ENCODE measurements around the gene ADAMTSL2.

Gene ADAMTSL2

DNA sequence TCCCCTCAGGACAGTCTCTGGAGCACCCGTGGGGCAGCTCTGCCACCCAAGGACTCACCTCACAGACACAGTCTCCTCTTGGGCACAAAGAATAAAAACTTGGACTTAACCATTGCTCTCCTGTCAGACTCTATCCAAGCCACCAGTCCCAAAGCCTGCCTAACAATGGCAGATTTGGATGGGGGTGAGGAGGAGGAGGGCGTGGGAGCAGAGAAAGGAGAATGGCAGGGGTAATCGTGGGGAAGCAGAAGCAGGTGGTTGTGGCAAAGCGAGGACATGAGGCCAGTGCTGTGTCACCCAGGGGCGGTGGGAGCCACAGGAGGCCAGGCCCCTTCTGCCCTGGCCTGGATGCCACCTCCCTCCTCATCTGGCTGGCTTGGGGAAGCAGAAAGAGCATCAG is 80.2 kb downstream of the ADAMTSL2 start:
- DNase-seq (ENCODE audit: extremely low read depth, low read depth) = no peak
- TF ChIP-seq, protein P1, sequence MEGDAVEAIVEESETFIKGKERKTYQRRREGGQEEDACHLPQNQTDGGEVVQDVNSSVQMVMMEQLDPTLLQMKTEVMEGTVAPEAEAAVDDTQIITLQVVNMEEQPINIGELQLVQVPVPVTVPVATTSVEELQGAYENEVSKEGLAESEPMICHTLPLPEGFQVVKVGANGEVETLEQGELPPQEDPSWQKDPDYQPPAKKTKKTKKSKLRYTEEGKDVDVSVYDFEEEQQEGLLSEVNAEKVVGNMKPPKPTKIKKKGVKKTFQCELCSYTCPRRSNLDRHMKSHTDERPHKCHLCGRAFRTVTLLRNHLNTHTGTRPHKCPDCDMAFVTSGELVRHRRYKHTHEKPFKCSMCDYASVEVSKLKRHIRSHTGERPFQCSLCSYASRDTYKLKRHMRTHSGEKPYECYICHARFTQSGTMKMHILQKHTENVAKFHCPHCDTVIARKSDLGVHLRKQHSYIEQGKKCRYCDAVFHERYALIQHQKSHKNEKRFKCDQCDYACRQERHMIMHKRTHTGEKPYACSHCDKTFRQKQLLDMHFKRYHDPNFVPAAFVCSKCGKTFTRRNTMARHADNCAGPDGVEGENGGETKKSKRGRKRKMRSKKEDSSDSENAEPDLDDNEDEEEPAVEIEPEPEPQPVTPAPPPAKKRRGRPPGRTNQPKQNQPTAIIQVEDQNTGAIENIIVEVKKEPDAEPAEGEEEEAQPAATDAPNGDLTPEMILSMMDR (IDR thresholded peaks at IDR 0.05; ENCODE audit: low read depth, low read length, missing control alignments) = no peak
- H3K4me3 ChIP-seq (replicated peaks; ENCODE audit: low read depth, low read length) = no peak overlapping the region

DNA sequence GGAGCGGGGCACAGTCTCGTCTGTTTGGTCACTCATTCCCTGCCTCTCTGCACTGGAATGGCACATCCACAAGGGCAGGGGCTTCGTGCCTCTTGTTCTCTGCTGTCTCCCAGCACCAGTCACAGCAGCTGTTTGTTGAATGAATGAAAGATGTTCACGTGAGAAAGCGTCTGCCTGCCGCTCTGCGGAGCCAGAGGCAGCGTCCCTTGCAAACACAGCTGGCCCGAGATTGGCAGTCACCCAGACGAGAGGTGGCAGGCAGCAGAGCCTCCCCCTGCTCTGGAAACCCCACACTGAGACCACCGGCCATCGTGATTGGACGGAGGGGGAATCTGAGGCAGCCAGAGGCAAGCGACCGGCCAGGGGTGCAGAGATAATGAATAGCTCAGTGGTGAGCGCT is 80.7 kb downstream of the ADAMTSL2 start:
- no peak for DNase-seq (ENCODE audit: extremely low read depth, low read depth)
- H3K4me3 ChIP-seq (replicated peaks; ENCODE audit: low read depth, low read length) = no peak overlapping the region
- TF ChIP-seq, protein P1 (IDR thresholded peaks at IDR 0.05; ENCODE audit: low read depth, low read length, missing control alignments) = no peak

DNA sequence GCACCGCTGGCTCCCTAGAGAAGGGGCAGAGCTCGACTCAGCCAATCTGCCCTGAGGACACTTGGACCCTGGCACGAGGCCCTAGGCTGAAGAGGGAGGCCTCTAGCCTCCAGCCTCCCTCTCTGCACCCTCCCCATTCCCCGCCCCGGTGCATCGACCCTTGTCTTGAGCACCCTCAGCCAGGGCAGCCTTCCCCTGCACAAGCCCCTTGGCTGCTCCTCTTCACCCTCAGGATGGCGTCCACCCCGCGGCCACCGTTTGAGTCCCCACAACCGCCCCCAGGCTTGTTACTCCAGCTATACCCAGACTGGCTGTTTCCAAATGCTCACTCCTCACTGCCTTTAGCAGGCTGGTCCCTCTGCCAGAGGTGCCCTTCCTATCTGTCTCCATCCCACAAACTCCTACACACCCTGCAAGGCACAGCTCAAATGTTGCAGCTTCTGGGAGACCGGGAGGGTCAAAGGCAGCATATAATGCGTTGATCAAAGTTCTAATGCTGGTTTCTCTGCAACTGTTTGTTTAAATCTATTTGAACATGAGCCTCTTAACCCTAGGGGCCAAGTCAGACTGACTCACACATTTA is 81.2 kb downstream of the ADAMTSL2 start:
- no peak for DNase-seq (ENCODE audit: extremely low read depth, low read depth)
- no peak overlapping the region for H3K4me3 ChIP-seq (replicated peaks; ENCODE audit: low read depth, low read length)
- TF ChIP-seq, protein P1 (IDR thresholded peaks at IDR 0.05; ENCODE audit: low read depth, low read length, missing control alignments) = no peak

DNA sequence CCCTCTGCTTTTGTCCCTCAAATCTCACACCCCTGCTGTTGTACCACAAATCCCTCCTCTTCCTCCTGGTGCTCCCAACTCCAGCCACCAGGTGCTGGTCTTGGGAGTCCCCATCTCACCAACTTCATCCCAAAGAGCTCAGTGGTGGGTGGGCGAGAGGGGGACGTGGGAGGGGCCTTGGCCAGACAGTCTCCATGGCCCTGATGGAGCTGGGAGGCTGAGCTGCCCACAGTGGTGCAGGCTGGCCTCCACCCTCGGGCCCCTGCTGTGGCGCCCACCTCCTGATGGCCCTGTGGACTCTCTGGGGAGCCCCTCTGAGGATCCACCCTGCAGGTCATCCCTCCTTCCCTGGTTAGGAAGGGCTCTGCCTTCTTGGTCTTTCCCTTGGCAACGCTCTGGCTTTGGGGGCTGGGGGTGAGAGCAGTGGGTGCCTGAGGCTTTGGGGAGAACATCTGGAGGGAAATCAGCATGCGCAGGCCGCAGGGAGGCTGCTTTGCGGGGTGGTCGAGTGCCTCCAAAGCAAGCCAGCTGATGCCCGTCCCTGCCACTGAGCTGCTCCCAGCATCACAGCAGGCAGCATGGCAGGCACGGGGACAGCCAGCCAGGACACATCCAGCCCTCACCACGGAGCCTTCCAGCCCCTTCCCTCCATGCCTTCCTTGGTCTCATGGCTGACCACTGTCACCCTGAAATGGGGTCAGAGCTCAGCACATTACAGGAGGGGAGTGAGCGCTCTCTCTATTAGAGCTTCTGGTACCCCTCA is 82.3 kb downstream of the ADAMTSL2 start:
- TF ChIP-seq, protein P1 (IDR thresholded peaks at IDR 0.05; ENCODE audit: low read depth, low read length, missing control alignments) = no peak
- DNase-seq (ENCODE audit: extremely low read depth, low read depth) = no peak
- H3K4me3 ChIP-seq (replicated peaks; ENCODE audit: low read depth, low read length) = no peak overlapping the region

DNA sequence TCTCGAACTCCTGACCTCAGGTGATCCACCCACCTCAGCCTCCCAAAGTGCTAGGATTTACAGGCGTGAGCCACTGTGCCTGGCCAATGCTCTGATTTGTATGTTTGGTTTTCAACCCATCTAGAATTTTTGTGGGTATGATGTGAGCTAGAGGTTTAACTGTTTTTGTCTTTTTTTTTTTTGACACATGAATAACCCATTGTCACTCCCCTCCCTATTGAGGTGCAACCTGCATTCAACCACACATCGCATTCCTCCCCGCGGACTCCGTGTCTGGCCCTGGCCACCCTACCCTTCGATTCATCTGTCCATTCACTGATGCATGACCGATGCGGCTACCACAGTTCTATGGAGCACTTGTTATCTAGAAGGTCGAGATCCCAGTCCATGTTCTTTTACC is 84.2 kb downstream of the ADAMTSL2 start:
- no peak overlapping the region for H3K4me3 ChIP-seq (replicated peaks; ENCODE audit: low read depth, low read length)
- no peak for DNase-seq (ENCODE audit: extremely low read depth, low read depth)
- TF ChIP-seq, protein P1 (IDR thresholded peaks at IDR 0.05; ENCODE audit: low read depth, low read length, missing control alignments) = no peak

DNA sequence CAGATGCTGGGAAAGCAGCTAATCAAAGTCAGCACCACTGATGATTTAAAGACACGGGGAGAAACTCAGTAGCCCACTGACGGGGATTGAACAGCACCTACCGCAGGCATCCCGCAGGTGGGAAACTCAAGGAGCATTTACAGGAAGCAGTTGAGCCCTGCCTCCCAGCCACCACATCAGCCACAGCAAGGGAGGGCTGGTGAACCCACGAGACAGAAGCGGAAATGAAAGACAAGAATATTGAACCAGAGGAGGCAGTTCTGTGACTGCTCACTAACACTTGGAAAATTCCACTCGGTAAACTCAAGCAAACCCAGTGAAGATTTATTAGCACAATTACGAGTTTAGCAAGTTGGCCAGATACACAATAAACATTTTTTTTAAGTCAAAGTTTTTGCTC is 85.3 kb downstream of the ADAMTSL2 start:
- H3K4me3 ChIP-seq (replicated peaks; ENCODE audit: low read depth, low read length) = no peak overlapping the region
- TF ChIP-seq, protein P1 (IDR thresholded peaks at IDR 0.05; ENCODE audit: low read depth, low read length, missing control alignments) = no peak
- DNase-seq (ENCODE audit: extremely low read depth, low read depth) = no peak

All from HFF-Myc (cell line).